EL (cell line): ENCODE results near the gene KNDC1.

ENCODE experiments used
- DNase-seq: peaks from one replicate; pipeline ENCODE4 v3.0.0-alpha.2; 2016

Gene KNDC1

DNA sequence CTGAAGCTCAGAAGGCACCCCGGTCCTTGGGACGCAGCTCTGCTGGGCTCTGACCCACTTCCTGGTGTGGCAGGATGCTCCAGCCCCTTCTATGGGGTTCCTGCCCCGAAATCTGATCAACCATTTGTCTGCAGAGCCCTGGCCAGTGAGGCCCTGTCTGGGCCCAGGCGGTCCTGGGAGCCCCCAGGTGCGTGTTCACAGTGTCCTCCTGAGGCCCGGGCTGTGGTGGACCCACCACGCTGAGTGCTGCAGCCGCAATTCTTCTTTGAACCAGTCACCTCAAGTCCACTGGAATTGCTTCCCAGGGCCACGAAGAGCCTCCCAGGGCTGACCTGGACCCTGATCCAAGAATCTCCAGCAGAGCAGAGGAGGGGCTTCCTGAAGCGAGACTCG lies 19.1 kb downstream of the KNDC1 start:
- DNase-seq = no peak

- DNase-seq = no peak
These were observed 19.6 kb downstream of the KNDC1 start for GRCh38 chr10:133179651-133180050.

DNA sequence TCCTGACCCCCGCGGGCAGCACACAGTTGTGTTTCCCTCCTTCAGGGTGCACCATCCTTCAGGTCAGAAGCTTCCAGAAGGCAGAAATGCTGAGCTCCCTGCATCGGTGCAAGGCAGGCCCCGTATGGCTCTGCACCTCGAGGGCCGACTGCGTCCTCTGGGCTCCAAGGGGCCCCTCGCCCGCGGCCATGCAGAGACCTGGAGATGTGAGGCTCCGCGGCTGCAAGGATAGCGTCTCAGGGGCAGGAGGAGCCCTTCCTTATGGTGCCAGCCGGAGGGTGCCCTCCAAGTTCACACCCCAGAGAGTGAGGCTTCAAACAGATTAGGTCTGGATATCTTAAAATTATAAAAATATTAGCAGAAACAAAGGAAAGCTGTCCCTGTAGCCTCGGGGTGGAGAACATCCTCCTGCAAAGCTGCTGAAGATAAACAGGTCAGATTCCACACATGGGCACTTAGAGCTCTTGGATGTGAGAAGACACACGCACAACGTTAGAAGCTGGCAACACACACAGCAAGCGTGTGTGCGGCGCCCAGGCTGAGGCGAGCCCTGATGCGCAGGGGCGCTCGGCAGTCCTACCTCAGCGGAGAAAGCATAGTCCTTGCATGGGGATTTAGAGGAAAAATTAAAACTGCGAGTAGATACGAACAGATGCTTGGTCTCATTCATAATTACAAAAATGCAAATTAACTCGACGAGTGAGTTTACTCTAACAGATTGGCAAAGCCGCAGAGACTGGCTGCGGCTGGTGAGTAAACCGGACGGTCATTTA lies 20.4 kb downstream of the KNDC1 start:
- no peak for DNase-seq

- no peak for DNase-seq
These were observed 21.1 kb downstream of the KNDC1 start for GRCh38 chr10:133180965-133181639.

DNA sequence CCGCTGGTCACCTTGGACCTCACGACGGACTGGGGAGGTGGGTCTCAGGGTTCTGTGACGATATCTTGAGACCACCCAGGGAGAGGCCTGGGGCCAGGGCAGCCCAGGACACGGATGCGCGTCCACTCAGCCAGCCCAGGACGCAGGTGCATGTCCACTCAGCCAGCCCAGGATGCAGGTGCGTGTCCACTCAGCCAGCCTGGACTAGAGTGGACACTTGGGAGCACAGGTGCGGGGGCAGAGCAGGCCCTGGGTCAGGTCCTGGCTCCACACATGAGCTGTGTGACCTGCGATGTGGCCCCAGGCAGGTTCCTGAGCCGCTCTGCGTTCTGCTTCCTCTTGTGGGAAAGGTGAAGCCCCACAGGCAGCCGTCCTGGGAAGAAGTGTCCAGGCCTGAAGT lies 22.2 kb downstream of the KNDC1 start:
- DNase-seq = no peak

GRCh38 chr10:133182791-133183645 lies 23.0 kb downstream of the KNDC1 start:
- DNase-seq = no peak

GRCh38 chr10:133183646-133184378 lies 23.8 kb downstream of the KNDC1 start:
- DNase-seq = no peak

DNA sequence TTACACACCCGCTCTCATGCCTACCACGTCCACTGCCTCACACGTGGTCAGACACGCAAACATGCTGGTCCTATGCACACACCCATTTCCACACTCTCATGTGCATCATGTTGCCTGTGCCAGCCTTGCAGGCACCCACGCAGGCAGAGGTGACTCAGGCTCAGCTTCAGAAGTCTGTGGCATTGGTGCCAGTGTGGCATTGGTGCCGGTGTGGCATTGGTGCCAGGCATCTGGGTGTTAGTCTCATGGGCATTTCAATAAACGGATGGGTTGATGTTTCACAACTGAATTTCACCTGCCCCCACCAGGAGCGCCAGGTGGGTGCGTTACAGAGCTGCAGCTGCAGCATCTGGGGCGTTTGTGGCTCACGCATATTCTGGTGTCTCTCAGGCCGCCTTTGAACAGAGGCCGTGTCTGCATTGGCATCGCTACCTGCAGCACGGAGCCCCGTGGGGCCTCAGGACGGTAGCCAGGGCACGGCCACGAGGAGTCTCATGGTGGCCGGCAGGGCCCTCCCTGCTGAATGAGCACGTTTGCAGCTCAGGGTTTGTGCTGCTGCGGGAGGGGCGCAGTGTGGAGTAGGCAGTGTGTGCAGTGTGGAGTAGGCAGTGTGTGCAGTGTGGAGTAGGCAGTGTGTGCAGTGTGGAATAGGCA lies 24.7 kb downstream of the KNDC1 start:
- DNase-seq = no peak

- no peak for DNase-seq
These were observed 25.4 kb downstream of the KNDC1 start for GRCh38 chr10:133185421-133185820.

- no peak for DNase-seq
These were observed 25.9 kb downstream of the KNDC1 start for GRCh38 chr10:133185916-133186315.

DNA sequence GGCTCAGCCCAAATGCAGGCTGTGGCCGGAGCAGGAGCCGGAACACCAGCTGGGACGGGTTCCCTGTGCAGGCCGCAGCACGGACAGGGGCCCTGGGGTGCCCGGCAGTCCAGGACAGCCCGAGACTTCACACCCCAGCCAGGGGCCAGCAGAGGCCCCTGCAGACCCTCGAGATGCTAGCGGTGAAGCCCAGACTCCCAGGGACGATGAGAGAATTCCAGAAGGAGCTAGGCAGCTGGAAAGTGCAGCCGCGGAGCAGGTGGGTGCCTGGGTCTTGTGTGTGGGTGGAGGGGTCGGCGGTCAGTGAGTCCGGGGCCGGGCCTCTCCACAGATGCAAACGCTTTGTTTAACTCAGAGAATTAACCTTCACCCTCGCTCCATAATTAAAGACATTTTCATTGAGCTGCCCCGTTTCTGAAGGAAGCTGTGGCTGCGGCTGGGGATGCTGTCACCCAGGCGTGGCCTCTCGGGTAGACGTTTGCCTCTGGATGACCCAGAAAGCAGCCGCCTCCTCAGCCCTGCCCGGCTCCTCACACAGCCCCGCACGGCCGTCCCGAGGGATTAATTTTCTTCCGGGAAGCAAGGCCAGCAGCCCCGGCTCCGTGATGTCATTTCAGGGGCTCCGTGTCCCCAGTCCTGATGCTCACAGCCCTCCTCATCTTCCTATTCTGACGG lies 26.5 kb downstream of the KNDC1 start:
- no peak for DNase-seq

DNA sequence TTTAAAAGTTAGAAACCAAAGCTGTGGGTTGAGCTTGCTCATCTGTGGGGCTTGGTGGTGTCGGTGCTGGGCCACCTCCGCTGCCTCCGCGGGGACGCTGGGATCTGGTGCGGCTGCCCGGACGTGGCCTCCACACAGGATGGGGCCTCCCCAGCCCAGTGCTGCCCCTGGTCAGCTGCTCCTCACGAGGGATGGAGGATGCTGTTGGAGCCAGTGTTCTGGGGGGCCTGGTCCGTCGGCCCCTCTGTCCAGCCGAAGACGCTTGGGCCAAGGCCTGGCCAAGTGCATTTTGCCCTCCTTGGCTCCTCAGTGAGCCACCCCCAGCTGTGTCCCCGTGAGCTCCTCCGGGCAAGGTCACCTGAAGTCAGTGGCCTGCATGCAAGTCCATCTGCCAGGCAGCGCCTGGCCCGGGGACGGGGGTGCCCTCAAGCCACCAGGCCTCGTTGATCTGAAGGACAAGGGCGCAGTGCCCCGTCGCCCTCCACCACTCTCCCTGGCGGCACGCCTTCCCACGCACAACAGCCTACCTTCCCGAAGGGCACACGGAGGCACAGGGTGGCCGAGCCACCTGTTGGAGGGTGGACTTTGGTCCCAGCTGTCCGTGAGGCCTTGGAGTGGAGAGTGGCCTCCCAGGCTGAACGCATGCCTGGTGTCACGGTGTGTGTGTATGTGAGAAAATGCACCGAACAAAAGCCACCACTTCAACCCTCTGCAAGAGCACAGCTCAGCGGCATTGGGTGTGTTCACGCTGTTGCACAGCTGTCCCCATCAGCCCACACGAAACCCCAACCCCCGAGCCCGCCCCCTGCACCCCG lies 27.3 kb downstream of the KNDC1 start:
- DNase-seq = no peak

DNA sequence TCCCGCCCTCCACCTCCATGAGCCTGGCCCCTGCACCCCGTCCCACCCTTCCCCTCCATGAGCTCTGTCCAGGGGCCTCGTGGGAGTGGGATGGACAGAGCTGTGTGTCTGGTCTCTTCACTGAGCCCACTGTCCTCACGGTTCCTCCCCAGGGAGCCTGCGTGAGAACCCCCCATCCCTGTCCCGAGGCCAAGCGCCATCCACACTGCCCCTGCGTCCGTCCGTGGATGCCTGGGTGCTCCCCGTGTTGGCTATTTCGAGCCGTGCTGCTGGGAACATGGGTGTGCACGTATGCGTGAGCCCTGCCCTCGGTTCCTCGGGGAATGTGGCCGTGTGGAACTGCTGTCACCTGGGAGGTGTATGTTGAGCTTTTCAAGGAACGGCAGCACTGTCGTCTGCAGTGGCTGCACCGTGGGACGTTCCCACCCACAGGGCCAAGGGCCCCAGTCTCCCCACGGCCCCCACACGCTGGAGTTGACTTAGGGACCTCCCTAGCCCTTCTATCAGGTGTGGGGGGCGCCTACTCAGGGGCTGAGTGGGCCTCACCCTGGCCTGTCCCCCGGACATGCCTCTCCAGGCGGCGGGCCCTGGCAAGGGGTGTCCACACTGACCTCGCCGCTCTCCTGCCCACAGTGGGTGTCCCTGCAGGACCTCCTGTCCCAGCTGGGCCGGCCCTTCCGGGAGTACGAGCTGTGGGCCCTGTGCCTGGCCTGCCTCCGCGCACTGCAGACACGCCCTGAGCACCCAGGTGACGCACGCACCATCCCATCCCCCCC lies 28.1 kb downstream of the KNDC1 start:
- DNase-seq = no peak

DNA sequence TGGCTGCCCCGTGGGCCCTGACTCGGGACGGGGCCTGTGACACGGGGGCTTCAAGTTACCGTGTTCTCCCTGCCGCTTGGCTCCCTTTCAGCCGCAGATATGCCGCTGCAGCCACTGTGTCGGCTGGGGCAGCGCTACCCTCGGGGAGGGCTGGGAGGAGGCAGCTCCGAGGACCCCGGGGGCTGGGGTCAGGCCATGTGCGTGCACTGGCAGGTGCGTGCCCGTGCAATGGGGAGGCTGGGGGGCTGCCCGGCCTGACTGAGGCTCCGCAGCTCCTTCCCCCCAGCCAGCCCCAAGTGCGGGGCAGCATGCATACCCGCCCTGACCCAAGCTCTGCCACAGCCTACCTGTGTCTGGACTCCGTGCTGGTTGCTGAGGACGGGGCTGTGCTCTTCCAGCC lies 29.2 kb downstream of the KNDC1 start:
- no peak for DNase-seq

DNA sequence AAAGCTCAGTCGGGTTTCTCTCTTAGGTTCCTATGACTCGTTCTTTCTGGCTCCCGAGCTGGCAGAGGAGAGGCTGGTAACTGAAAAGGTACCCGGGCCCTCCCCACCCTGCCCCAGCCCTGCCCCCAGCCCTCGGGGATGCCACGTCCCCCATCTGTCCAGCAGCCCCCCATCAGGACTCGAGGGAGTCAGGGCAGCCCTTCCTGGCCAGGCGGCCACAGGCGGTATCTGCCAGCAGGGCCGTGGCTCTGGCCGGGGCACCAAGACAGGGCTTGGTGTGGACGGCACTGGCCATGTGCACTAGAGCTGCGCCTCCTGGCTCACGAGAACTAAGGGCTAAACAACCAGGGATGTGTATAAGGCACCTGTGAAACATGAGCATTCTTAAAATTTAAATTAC lies 29.7 kb downstream of the KNDC1 start:
- DNase-seq = no peak

- DNase-seq = no peak
These were observed 30.2 kb downstream of the KNDC1 start for GRCh38 chr10:133190225-133190624.

GRCh38 chr10:133191651-133192050 lies 31.6 kb downstream of the KNDC1 start:
- no peak for DNase-seq

GRCh38 chr10:133194151-133194550 lies 34.1 kb downstream of the KNDC1 start:
- DNase-seq = no peak

DNA sequence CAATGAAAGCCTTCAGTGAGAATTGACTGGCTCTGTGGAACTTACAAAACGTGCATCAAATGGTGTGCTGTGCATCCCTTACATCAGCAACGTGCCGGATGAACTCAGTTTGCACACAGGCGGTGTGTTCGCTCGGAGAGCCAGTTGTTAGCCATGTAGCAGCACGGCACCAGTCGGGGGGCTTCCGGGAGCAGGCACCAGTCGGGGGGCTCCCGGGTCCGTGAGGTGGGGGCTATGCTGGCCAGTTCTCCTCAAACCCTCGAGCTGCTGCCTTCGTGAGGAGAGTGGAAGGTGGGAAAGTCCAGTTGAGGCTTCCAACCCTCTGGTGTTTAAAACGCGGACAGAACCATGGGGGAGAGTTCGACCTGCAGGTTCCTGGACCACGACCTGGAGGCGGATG lies 35.1 kb downstream of the KNDC1 start:
- no peak for DNase-seq

GRCh38 chr10:133195611-133196010 lies 35.6 kb downstream of the KNDC1 start:
- no peak for DNase-seq
